ENCODE results near the gene TMEM231. TPM values are rescaled to one million over a fixed set of nuclear protein-coding genes. Genes with fewer than 3 reads are reported as not detected.

TMEM231 gene
- total and polyA plus RNA-seq, 8 donors, result 8.2 to 25.8 (median 22.6) TPM

- H3K27me3 ChIP-seq, result no peaks in the 10 kb centered on the region
- no peak overlapping the region for H3K4me3 ChIP-seq
- no peak overlapping the region for H3K27ac ChIP-seq
- DNase-seq, result no peak
- H3K4me1 ChIP-seq, result peaks cover 0 to 19% of the 10 kb centered on the region in 2 donors
- TF ChIP-seq CTCF (IDR thresholded peaks at IDR 0.05), result no peak
- no peak for ATAC-seq
- no peaks in the 10 kb centered on the region for H3K9me3 ChIP-seq
- intact Hi-C loops (cut with DNase I), result no loop called here
- peaks cover 0 to 85% of the 10 kb centered on the region in 2 donors for H3K36me3 ChIP-seq
Observed at GRCh38 chr16:75578212-75578611, 22.2 kb upstream of the TMEM231 start.

GRCh38 chr16:75576384-75576811 lies 20.3 kb upstream of the TMEM231 start:
- Histone ChIP-seq H3K27ac (no peak overlapping the region), H3K4me1 (peaks cover 0 to 36% of the 10 kb centered on the region in 2 donors), H3K4me3 (no peak overlapping the region), H3K27me3 (no peaks in the 10 kb centered on the region), H3K36me3 (peaks cover 0 to 100% of the 10 kb centered on the region in 2 donors), H3K9me3 (no peaks in the 10 kb centered on the region)
- no peak for TF ChIP-seq CTCF (IDR thresholded peaks at IDR 0.05)
- intact Hi-C loops (cut with DNase I), result no loop called here
- ATAC-seq (no peak), DNase-seq (no peak)

GRCh38 chr16:75575958-75576357 lies 19.9 kb upstream of the TMEM231 start:
- no peak for ATAC-seq
- Histone ChIP-seq H3K36me3 (peaks cover 0 to 100% of the 10 kb centered on the region in 2 donors), H3K27ac (no peak overlapping the region)

DNA sequence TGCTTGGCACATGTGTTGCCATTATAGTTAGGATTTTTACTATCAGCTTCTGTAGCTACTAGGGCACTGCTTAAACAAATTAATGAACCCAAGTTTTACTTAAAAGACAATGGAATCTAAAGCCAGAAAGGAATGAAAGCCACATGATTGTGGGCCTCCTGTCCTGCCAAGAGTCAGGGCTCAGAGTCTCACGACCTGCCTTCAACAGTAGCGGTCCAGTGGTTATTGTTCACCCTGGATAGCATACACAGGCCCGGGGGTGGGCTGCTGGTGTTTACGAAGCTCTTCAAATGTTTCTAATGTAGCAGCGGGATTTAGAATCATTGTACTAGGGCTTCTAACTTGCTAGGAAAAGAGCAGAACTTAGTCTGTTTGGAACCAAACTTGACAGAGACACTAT lies 17.9 kb upstream of the TMEM231 start:
- H3K4me1 ChIP-seq, result peaks cover 3 to 60% of the 10 kb centered on the region in 2 donors
- no peaks in the 10 kb centered on the region for H3K27me3 ChIP-seq
- H3K9me3 ChIP-seq, result no peaks in the 10 kb centered on the region
- no peak overlapping the region for H3K27ac ChIP-seq
- intact Hi-C loops (cut with DNase I), result no loop called here
- TF ChIP-seq CTCF (IDR thresholded peaks at IDR 0.05), result no peak
- ATAC-seq (no peak), DNase-seq (no peak)
- H3K36me3 ChIP-seq, result peaks cover 0 to 99% of the 10 kb centered on the region in 2 donors
- H3K4me3 ChIP-seq, result no peak overlapping the region

More at GRCh38 chr16:75575958-75576357, 19.9 kb upstream of the TMEM231 start:
- intact Hi-C loops (cut with DNase I), result no loop called here
- no peak for TF ChIP-seq CTCF (IDR thresholded peaks at IDR 0.05)
- DNase-seq, result no peak
- Histone ChIP-seq H3K9me3 (no peaks in the 10 kb centered on the region), H3K4me1 (peaks cover 0 to 40% of the 10 kb centered on the region in 2 donors), H3K27me3 (no peaks in the 10 kb centered on the region), H3K4me3 (no peak overlapping the region)

GRCh38 chr16:75572864-75573542 lies 17.0 kb upstream of the TMEM231 start:
- TF ChIP-seq CTCF (IDR thresholded peaks at IDR 0.05), result no peak
- H3K27me3 ChIP-seq, result no peaks in the 10 kb centered on the region
- H3K9me3 ChIP-seq, result no peaks in the 10 kb centered on the region
- DNase-seq, result no peak
- intact Hi-C loops (cut with DNase I), result no loop called here
- no peak overlapping the region for H3K4me3 ChIP-seq
- peak overlapping the region in 1 of 2 donors; percentile 11 for H3K27ac ChIP-seq
- peaks cover 0 to 99% of the 10 kb centered on the region in 2 donors for H3K36me3 ChIP-seq
- peaks cover 3 to 70% of the 10 kb centered on the region in 2 donors for H3K4me1 ChIP-seq
- no peak for ATAC-seq
